Ishikawa (cell line): ENCODE results near the gene CRYAB.

Source experiments
- YY1 ChIP-seq: IDR thresholded peaks from 2 replicates; pipeline ENCODE4 v1.6.1; 2012; ENCODE audit warnings: low read depth
- TF ChIP-seq, protein P1 (sequence below): IDR thresholded peaks from 2 replicates; pipeline ENCODE4 v1.6.1; 2012; ENCODE audit warnings: low read depth, mild to moderate bottlenecking

GRCh38 chr11:111878385-111878848, 33.2 kb downstream of the CRYAB start:
- TF ChIP-seq, protein P1, sequence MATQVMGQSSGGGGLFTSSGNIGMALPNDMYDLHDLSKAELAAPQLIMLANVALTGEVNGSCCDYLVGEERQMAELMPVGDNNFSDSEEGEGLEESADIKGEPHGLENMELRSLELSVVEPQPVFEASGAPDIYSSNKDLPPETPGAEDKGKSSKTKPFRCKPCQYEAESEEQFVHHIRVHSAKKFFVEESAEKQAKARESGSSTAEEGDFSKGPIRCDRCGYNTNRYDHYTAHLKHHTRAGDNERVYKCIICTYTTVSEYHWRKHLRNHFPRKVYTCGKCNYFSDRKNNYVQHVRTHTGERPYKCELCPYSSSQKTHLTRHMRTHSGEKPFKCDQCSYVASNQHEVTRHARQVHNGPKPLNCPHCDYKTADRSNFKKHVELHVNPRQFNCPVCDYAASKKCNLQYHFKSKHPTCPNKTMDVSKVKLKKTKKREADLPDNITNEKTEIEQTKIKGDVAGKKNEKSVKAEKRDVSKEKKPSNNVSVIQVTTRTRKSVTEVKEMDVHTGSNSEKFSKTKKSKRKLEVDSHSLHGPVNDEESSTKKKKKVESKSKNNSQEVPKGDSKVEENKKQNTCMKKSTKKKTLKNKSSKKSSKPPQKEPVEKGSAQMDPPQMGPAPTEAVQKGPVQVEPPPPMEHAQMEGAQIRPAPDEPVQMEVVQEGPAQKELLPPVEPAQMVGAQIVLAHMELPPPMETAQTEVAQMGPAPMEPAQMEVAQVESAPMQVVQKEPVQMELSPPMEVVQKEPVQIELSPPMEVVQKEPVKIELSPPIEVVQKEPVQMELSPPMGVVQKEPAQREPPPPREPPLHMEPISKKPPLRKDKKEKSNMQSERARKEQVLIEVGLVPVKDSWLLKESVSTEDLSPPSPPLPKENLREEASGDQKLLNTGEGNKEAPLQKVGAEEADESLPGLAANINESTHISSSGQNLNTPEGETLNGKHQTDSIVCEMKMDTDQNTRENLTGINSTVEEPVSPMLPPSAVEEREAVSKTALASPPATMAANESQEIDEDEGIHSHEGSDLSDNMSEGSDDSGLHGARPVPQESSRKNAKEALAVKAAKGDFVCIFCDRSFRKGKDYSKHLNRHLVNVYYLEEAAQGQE: no peak
- no peak for TF ChIP-seq YY1
